GM21619 (cell line): Measurements from ENCODE around the gene RFX3.
"Not testable (repeated sequence)": the region's sequence is repeated elsewhere in the genome, so short reads cannot be mapped to it uniquely, and the experiment has no call there.

Experiments
- ATAC-seq: cut with Tn5 transposase; IDR thresholded peaks from one replicate; pipeline ENCODE4 v1.9.1; 2021; ENCODE audit not compliant: unreplicated experiment

Gene RFX3

GRCh38 chr9:3361116-3361515 lies 164.7 kb downstream of the RFX3 start:
- ATAC-seq, result no peak

- no peak for ATAC-seq
Observed at GRCh38 chr9:3360245-3360644, 165.6 kb downstream of the RFX3 start.

GRCh38 chr9:3359778-3360177 lies 166.0 kb downstream of the RFX3 start:
- no peak for ATAC-seq

GRCh38 chr9:3359048-3359692 lies 166.6 kb downstream of the RFX3 start:
- ATAC-seq, result no peak

- no peak for ATAC-seq
Observed at GRCh38 chr9:3348169-3348568, 177.6 kb downstream of the RFX3 start.

GRCh38 chr9:3346549-3346948 lies 179.3 kb downstream of the RFX3 start:
- no peak for ATAC-seq

- no peak for ATAC-seq
Observed at GRCh38 chr9:3343671-3344070, 182.1 kb downstream of the RFX3 start.

- no peak for ATAC-seq
Observed at GRCh38 chr9:3342159-3342777, 183.5 kb downstream of the RFX3 start.

- ATAC-seq, result no peak
Observed at GRCh38 chr9:3337515-3338225, 188.1 kb downstream of the RFX3 start.

- no peak for ATAC-seq
Observed at GRCh38 chr9:3336951-3337350, 188.8 kb downstream of the RFX3 start.

- no peak for ATAC-seq
Observed at GRCh38 chr9:3332802-3333201, 193.0 kb downstream of the RFX3 start.

GRCh38 chr9:3331801-3332200 lies 194.0 kb downstream of the RFX3 start:
- no peak for ATAC-seq

GRCh38 chr9:3330792-3331420 lies 194.9 kb downstream of the RFX3 start:
- no peak for ATAC-seq

- ATAC-seq, result no peak
Observed at GRCh38 chr9:3329361-3329760, 196.4 kb downstream of the RFX3 start.

GRCh38 chr9:3323714-3324113 lies 202.1 kb downstream of the RFX3 start:
- ATAC-seq, result no peak

- no peak for ATAC-seq
Observed at GRCh38 chr9:3321186-3321585, 204.6 kb downstream of the RFX3 start.

GRCh38 chr9:3312595-3312994 lies 213.2 kb downstream of the RFX3 start:
- ATAC-seq, result not testable (repeated sequence)

- ATAC-seq, result no peak
Observed at GRCh38 chr9:3308609-3309008, 217.2 kb downstream of the RFX3 start.

GRCh38 chr9:3304388-3304787 lies 221.4 kb downstream of the RFX3 start:
- not testable (repeated sequence) for ATAC-seq

GRCh38 chr9:3299872-3300271 lies 225.9 kb downstream of the RFX3 start:
- ATAC-seq, result peak; percentile 99

GRCh38 chr9:3296536-3296935 lies 229.3 kb downstream of the RFX3 start:
- ATAC-seq, result no peak

GRCh38 chr9:3292311-3292710 lies 233.5 kb downstream of the RFX3 start:
- no peak for ATAC-seq
